Choroid plexus epithelial cell (primary cell): ENCODE measurements around the gene CRIP3.

Source experiments
- DNase-seq: peaks from one replicate; pipeline ENCODE4 v3.0.0-alpha.2; 2010; ENCODE audit warnings: low read depth
- H3K4me3 ChIP-seq: 2 replicates; pipeline ENCODE4 v1.5.1; 2011; ENCODE audit warnings: low read depth, mild to moderate bottlenecking, control low read depth, low read length, moderate library complexity
- CTCF ChIP-seq: conservative IDR thresholded peaks from 2 replicates; pipeline ENCODE4 v1.5.1; 2011; ENCODE audit warnings: low read depth, mild to moderate bottlenecking, control low read depth, inconsistent platforms, low read length, moderate library complexity

CRIP3 gene

GRCh38 chr6:43295456-43295855, 13.2 kb downstream of the CRIP3 start:
- DNase-seq = no peak
- H3K4me3 ChIP-seq = no peak overlapping the region
- no peak for TF ChIP-seq CTCF

- no peak overlapping the region for H3K4me3 ChIP-seq
- TF ChIP-seq CTCF = no peak
- no peak for DNase-seq
Observed at GRCh38 chr6:43294536-43294935, 14.1 kb downstream of the CRIP3 start.

GRCh38 chr6:43293698-43294097, 14.9 kb downstream of the CRIP3 start:
- H3K4me3 ChIP-seq = no peak overlapping the region
- no peak for TF ChIP-seq CTCF
- no peak for DNase-seq

GRCh38 chr6:43292763-43293318, 15.8 kb downstream of the CRIP3 start:
- no peak overlapping the region for H3K4me3 ChIP-seq
- DNase-seq = no peak
- TF ChIP-seq CTCF = no peak

GRCh38 chr6:43292341-43292740, 16.3 kb downstream of the CRIP3 start:
- no peak for DNase-seq
- TF ChIP-seq CTCF = no peak

GRCh38 chr6:43291708-43292107, 16.9 kb downstream of the CRIP3 start:
- DNase-seq = no peak
- TF ChIP-seq CTCF = no peak
- H3K4me3 ChIP-seq = no peak overlapping the region

More at GRCh38 chr6:43292341-43292740, 16.3 kb downstream of the CRIP3 start:
- no peak overlapping the region for H3K4me3 ChIP-seq

- TF ChIP-seq CTCF = no peak
- H3K4me3 ChIP-seq = no peak overlapping the region
- no peak for DNase-seq
Observed at GRCh38 chr6:43290905-43291355, 17.7 kb downstream of the CRIP3 start.
